ENCODE measurements around the gene LRRC58.

DNA sequence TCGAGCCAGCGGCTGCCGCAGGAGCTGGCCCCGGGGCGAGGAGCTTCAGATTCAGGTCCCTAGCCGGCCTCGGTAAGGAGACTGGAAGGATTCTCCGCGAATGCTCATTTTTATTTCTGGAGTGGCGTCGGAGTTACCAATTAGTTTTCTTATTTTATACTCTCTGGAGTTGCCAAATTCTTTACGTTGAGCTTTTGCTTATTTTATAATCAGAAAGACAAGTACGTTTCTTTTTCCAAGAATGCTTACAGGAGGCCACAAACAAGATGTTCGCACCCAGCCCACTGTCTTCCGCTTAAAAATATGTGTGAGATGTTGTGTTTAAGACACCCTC lies 63.7 kb downstream of the LRRC58 start:
- TF ChIP-seq, protein P1, sequence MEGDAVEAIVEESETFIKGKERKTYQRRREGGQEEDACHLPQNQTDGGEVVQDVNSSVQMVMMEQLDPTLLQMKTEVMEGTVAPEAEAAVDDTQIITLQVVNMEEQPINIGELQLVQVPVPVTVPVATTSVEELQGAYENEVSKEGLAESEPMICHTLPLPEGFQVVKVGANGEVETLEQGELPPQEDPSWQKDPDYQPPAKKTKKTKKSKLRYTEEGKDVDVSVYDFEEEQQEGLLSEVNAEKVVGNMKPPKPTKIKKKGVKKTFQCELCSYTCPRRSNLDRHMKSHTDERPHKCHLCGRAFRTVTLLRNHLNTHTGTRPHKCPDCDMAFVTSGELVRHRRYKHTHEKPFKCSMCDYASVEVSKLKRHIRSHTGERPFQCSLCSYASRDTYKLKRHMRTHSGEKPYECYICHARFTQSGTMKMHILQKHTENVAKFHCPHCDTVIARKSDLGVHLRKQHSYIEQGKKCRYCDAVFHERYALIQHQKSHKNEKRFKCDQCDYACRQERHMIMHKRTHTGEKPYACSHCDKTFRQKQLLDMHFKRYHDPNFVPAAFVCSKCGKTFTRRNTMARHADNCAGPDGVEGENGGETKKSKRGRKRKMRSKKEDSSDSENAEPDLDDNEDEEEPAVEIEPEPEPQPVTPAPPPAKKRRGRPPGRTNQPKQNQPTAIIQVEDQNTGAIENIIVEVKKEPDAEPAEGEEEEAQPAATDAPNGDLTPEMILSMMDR (IDR thresholded peaks at IDR 0.05; ENCODE audit: insufficient read depth, low read depth, low read length), result no peak
- TF ChIP-seq EZH2 (IDR thresholded peaks at IDR 0.05; ENCODE audit: insufficient read depth, low read length), result no peak
